ENCODE measurements around the gene TMEM185A.
"Not testable (repeated sequence)": the region's sequence is repeated elsewhere in the genome, so short reads cannot be mapped to it uniquely, and the experiment has no call there.

GRCh38 chrX:149549701-149550100, 81.9 kb downstream of the TMEM185A start, which contains the start of gene HSFX3:
- TF ChIP-seq, protein P1, sequence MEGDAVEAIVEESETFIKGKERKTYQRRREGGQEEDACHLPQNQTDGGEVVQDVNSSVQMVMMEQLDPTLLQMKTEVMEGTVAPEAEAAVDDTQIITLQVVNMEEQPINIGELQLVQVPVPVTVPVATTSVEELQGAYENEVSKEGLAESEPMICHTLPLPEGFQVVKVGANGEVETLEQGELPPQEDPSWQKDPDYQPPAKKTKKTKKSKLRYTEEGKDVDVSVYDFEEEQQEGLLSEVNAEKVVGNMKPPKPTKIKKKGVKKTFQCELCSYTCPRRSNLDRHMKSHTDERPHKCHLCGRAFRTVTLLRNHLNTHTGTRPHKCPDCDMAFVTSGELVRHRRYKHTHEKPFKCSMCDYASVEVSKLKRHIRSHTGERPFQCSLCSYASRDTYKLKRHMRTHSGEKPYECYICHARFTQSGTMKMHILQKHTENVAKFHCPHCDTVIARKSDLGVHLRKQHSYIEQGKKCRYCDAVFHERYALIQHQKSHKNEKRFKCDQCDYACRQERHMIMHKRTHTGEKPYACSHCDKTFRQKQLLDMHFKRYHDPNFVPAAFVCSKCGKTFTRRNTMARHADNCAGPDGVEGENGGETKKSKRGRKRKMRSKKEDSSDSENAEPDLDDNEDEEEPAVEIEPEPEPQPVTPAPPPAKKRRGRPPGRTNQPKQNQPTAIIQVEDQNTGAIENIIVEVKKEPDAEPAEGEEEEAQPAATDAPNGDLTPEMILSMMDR (IDR thresholded peaks at IDR 0.05), result not testable (repeated sequence)
- TF ChIP-seq POLR2A (IDR thresholded peaks at IDR 0.05), result not testable (repeated sequence)

Data from testis (tissue), 2 donors.